PC-9 (cell line): ENCODE results near the gene CEP135. TPM values are rescaled to one million over a fixed set of nuclear protein-coding genes. Genes with fewer than 3 reads are reported as not detected.
"Not testable (repeated sequence)": the region's sequence is repeated elsewhere in the genome, so short reads cannot be mapped to it uniquely, and the experiment has no call there.

ENCODE experiments used
- BruUV-seq: library from RNA; stranded (reverse); fragments of 400-500 nt; replicated peaks from 2 replicates; lab custom pipeline; 2021; lab: Mats Ljungman, UMichigan
- CTCF ChIA-PET: fragments of 300-600 bp; sonication (Branson Sonifier 250); formaldehyde crosslinking; loops from one replicate; lab custom pipeline; 2022; ENCODE audit warnings: antibody characterized with exemption; lab: Charles Lee
- POLR2A ChIA-PET: fragments of 300-600 bp; sonication (Branson Sonifier 250); formaldehyde crosslinking; loops from one replicate; lab custom pipeline; 2022; ENCODE audit warnings: antibody characterized with exemption; ENCODE audit not compliant: unreplicated experiment; lab: Charles Lee
- DNase-seq, 2 experiments: peaks; one replicate each; pipeline versions ENCODE4 v3.0.0 to v3.0.0-alpha.2; 2015 to 2022; ENCODE audit warnings: mixed read lengths in 1 of 2
- H2AFZ ChIP-seq: fragments of 200-600 bp; sonication (generic); 2 replicates; pipeline ENCODE4 v1.8.1; 2017; ENCODE audit warnings: antibody characterized with exemption
- H3F3A ChIP-seq: fragments of 200-600 bp; sonication (generic); 2 replicates; pipeline ENCODE4 v1.8.1; 2017; ENCODE audit warnings: antibody characterized with exemption, mild to moderate bottlenecking, low read depth; ENCODE audit not compliant: insufficient read depth
- H3K27ac ChIP-seq: fragments of 200-600 bp; sonication (generic); 2 replicates; pipeline ENCODE4 v1.6.1; 2016; ENCODE audit warnings: mixed run types
- H3K27me3 ChIP-seq: fragments of 200-600 bp; sonication (generic); 2 replicates; pipeline ENCODE4 v1.6.1; 2016; ENCODE audit warnings: low read depth, mixed run types; ENCODE audit not compliant: insufficient read depth
- H3K36me3 ChIP-seq: fragments of 200-600 bp; sonication (generic); 2 replicates; pipeline ENCODE4 v1.6.1; 2016; ENCODE audit warnings: low read depth, mixed run types
- H3K4me1 ChIP-seq: fragments of 200-600 bp; sonication (generic); replicated peaks from 2 replicates; pipeline ENCODE4 v1.6.1; 2016; ENCODE audit warnings: mixed run types; ENCODE audit not compliant: insufficient read depth
- H3K4me2 ChIP-seq: fragments of 200-600 bp; sonication (generic); 2 replicates; pipeline ENCODE4 v1.6.1; 2017; ENCODE audit warnings: mixed run types
- H3K4me3 ChIP-seq: fragments of 200-600 bp; sonication (generic); 2 replicates; pipeline ENCODE4 v1.6.1; 2016; ENCODE audit warnings: mixed run types
- H3K79me2 ChIP-seq: fragments of 200-600 bp; sonication (generic); 2 replicates; pipeline ENCODE4 v1.6.1; 2017; ENCODE audit warnings: low read depth, mixed run types
- H3K9me2 ChIP-seq: fragments of 200-600 bp; sonication (generic); 2 replicates; pipeline ENCODE4 v1.8.1; 2017; ENCODE audit warnings: mild to moderate bottlenecking; ENCODE audit not compliant: insufficient read depth
- H3K9me3 ChIP-seq: fragments of 200-600 bp; sonication (generic); 2 replicates; pipeline ENCODE4 v1.8.1; 2016; ENCODE audit warnings: low read depth; ENCODE audit not compliant: insufficient read depth
- H4K20me1 ChIP-seq: fragments of 200-600 bp; sonication (generic); 2 replicates; pipeline ENCODE4 v1.8.1; 2017; ENCODE audit not compliant: insufficient read depth
- EZH2 ChIP-seq: fragments of 200-600 bp; sonication (generic); IDR thresholded peaks from 2 replicates; pipeline ENCODE4 v1.8.0; 2017; ENCODE audit warnings: antibody characterized with exemption, low read depth
- intact Hi-C: fragments of 100-400 bp; cut with micrococcal nuclease; formaldehyde crosslinking; loops from one replicate; pipeline ENCODE4 v1.10.0; 2022; ENCODE audit not compliant: unreplicated experiment
- total RNA-seq: library from RNA; stranded (reverse); gene quantifications from 2 replicates; pipeline ENCODE4 v1.2.3, GENCODE V29; 2021
- TF ChIP-seq, protein P1 (sequence below): fragments of 200-600 bp; sonication (generic); conservative IDR thresholded peaks from 2 replicates; pipeline ENCODE4 v1.6.1; 2017; ENCODE audit warnings: mixed run types, antibody characterized with exemption, mild to moderate bottlenecking, moderate library complexity

Gene CEP135
- total RNA-seq, 1 experiment from 2014 or later = 8.8 TPM

DNA sequence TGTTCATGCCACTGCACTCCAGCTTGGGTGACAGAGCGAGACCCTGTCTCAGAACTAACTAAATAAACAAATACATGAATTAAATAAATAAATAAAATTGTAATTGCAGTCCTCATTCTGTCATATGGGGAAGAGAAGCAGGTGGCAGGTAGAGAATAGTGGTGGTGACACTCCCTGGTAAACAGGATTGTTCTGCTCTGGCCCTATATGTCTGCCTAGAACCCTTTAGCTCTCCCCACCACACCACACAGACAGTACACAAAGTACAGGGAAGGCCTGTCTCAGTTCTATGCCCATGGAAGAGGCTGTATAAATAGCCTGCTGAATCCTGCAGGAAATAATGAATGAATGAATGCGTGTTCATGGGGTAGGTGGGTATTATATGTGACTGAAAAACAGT lies 117.7 kb downstream of the CEP135 start:
- Histone ChIP-seq H3K4me1 (no peaks in the 10 kb centered on the region), H3K4me2 (no peak overlapping the region), H3K79me2 (no peaks in the 10 kb centered on the region), H3K27me3 (no peaks in the 10 kb centered on the region), H3K9me2 (no peaks in the 10 kb centered on the region), H3K27ac (no peak overlapping the region), H2AFZ (no peak overlapping the region), H3K9me3 (no peaks in the 10 kb centered on the region), H3F3A (no peaks in the 10 kb centered on the region), H3K36me3 (no peaks in the 10 kb centered on the region), H3K4me3 (no peak overlapping the region), H4K20me1 (no peaks in the 10 kb centered on the region)
- no TSS peak for BruUV-seq
- TF ChIP-seq, protein P1, sequence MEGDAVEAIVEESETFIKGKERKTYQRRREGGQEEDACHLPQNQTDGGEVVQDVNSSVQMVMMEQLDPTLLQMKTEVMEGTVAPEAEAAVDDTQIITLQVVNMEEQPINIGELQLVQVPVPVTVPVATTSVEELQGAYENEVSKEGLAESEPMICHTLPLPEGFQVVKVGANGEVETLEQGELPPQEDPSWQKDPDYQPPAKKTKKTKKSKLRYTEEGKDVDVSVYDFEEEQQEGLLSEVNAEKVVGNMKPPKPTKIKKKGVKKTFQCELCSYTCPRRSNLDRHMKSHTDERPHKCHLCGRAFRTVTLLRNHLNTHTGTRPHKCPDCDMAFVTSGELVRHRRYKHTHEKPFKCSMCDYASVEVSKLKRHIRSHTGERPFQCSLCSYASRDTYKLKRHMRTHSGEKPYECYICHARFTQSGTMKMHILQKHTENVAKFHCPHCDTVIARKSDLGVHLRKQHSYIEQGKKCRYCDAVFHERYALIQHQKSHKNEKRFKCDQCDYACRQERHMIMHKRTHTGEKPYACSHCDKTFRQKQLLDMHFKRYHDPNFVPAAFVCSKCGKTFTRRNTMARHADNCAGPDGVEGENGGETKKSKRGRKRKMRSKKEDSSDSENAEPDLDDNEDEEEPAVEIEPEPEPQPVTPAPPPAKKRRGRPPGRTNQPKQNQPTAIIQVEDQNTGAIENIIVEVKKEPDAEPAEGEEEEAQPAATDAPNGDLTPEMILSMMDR = no peak
- no peak for TF ChIP-seq EZH2
- ChIA-PET POLR2A (no interaction called here), CTCF (no interaction called here)
- intact Hi-C loops = no loop called here
- no peak for DNase-seq

DNA sequence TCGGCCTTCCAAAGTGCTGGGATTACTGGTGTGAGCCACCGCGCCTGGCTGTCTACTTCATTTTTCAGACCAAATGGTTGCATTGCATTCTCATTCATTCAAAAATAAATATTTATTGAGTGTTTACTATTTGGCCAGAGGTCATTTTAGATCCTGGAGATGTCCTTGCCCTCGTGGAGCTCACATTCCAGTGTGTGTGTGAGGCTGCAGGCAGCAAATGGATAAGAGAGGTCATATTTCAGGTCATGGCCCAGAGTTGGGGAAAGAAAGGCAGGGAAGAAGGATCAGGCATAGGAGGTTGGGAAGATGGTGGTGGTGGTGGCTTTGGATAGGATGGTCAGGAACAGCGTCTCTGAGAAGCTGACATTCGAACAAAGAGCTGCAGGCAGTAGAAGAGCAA lies 119.1 kb downstream of the CEP135 start:
- Histone ChIP-seq H4K20me1 (no peaks in the 10 kb centered on the region), H3K9me2 (no peaks in the 10 kb centered on the region), H3K27me3 (no peaks in the 10 kb centered on the region), H3K79me2 (no peaks in the 10 kb centered on the region), H3K4me1 (no peaks in the 10 kb centered on the region), H3K36me3 (no peaks in the 10 kb centered on the region), H3F3A (no peaks in the 10 kb centered on the region), H2AFZ (no peak overlapping the region), H3K9me3 (no peaks in the 10 kb centered on the region), H3K4me2 (no peak overlapping the region), H3K4me3 (no peak overlapping the region), H3K27ac (no peak overlapping the region)
- DNase-seq = no peak
- BruUV-seq = no TSS peak
- intact Hi-C loops = no loop called here
- CTCF ChIA-PET = no interaction called here
- POLR2A ChIA-PET = no interaction called here
- TF ChIP-seq, protein P1 = no peak
- TF ChIP-seq EZH2 = no peak

DNA sequence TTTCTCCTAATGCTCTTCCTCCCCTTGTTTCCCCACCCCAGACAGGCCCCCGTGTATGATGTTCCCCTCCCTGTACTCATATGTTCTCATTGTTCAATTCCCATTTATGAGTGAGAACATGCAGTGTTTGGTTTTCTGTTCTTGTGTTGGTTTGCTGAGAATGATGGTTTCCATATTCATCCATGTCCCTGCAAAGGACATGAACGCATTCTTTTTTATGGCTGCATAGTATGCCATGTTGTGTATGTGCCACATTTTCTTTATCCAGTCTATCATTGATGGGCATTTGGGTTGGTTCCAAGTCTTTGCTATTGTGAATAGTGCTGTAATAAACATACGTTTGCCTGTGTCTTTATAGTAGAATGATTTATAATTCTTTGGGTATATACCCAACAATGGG lies 124.0 kb downstream of the CEP135 start:
- POLR2A ChIA-PET, H3K4me1 ChIP-seq, H3K27ac ChIP-seq, DNase-seq, H3F3A ChIP-seq, H3K27me3 ChIP-seq, CTCF ChIA-PET, intact Hi-C loops, H3K4me2 ChIP-seq, BruUV-seq, H2AFZ ChIP-seq, H3K9me2 ChIP-seq, H3K4me3 ChIP-seq, H3K9me3 ChIP-seq, H3K36me3 ChIP-seq, H4K20me1 ChIP-seq, H3K79me2 ChIP-seq: not testable (repeated sequence)

DNA sequence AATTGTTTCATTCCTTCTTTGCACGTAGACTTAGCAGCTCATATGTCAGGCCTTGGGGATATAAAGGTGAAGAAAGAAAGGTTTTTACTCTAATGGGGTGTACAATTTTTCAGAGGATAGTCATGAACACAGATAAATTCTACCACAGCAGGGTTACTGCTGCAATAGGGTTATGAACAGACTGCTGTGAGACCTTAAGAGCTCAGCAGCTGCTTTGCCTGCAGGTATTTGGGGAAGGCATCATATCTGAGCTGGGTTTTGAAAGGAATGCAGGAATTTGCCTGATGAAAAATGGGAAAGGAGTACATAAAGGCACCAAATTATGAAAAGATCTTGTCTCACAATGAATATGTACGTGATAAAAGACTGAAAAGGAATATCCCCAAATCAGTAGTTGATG lies 128.9 kb downstream of the CEP135 start:
- Histone ChIP-seq H3K9me2 (no peaks in the 10 kb centered on the region), H3K79me2 (no peaks in the 10 kb centered on the region), H4K20me1 (no peaks in the 10 kb centered on the region), H3K36me3 (no peaks in the 10 kb centered on the region), H3F3A (no peaks in the 10 kb centered on the region), H3K9me3 (no peaks in the 10 kb centered on the region), H3K27me3 (no peaks in the 10 kb centered on the region), H3K27ac (no peak overlapping the region), H3K4me3 (no peak overlapping the region), H2AFZ (no peak overlapping the region), H3K4me1 (no peaks in the 10 kb centered on the region), H3K4me2 (no peak overlapping the region)
- TF ChIP-seq EZH2 = no peak
- DNase-seq = no peak
- ChIA-PET POLR2A (no interaction called here), CTCF (no interaction called here)
- BruUV-seq = no TSS peak
- intact Hi-C loops = no loop called here
